GM12892 (cell line): ENCODE results near the gene APOC4.
"Not testable (repeated sequence)": the region's sequence is repeated elsewhere in the genome, so short reads cannot be mapped to it uniquely, and the experiment has no call there.

Source experiments
- DNase-seq: peaks from one replicate; pipeline ENCODE4 v3.0.0; 2011; ENCODE audit not compliant: insufficient read length
- FAIRE-seq: peaks from 2 replicates; lab custom pipeline; 2011; peaks lifted over from hg19 to GRCh38; lab: Jason Lieb, UNC
- POLR2A ChIP-seq: IDR thresholded peaks from 2 replicates; pipeline ENCODE4 v1.6.1; 2011; ENCODE audit warnings: low read depth, low read length, control low read depth
- POLR2AphosphoS5 ChIP-seq: IDR thresholded peaks from 2 replicates; pipeline ENCODE4 v1.6.1; 2011; ENCODE audit warnings: low read depth, low read length, control low read depth
- TAF1 ChIP-seq: IDR thresholded peaks from 2 replicates; pipeline ENCODE4 v1.6.1; 2011; ENCODE audit warnings: low read depth, mild to moderate bottlenecking, control low read depth, low read length, borderline replicate concordance

APOC4 gene

DNA sequence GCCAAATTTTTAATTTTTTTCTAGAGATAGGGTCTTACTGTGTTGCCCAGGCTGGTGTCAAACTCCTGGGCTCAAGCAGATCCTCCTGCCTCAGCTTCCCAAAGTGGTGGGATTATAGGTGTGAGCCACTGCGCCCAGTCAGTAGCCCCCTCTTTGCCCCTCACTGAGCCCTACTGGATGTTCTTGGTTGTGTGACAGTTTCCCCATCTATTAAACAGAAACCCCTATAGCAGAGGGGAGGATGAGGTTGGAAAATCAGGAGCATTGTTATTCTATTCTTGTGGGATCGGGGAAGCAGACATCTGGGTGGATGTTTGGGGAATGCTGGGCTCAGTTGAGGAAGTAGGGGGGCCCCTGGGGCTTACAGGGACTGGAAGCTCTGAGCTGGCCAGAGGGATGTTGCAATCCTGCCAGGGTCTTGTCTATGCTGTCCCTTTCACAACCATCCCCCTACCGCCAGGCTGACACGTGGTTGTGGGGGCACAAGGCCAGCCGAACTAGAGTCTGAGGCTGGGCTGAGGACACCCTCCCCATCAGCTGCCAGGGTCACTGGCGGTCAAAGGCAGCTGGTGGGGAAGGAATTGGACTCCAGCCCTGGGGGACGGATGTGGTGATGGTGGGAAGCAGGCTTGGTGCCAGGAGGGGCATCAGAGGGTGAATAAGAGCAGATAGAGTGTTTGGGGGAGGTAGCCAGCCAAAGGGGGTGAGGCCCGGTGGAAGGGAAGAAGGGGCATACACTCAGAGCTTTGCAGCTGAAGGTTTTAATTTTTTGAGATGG is 16.7 kb upstream of the APOC4 start:
- no peak for DNase-seq
- FAIRE-seq: no peak
- TF ChIP-seq POLR2AphosphoS5 (no peak), POLR2A (no peak), TAF1 (no peak)

DNA sequence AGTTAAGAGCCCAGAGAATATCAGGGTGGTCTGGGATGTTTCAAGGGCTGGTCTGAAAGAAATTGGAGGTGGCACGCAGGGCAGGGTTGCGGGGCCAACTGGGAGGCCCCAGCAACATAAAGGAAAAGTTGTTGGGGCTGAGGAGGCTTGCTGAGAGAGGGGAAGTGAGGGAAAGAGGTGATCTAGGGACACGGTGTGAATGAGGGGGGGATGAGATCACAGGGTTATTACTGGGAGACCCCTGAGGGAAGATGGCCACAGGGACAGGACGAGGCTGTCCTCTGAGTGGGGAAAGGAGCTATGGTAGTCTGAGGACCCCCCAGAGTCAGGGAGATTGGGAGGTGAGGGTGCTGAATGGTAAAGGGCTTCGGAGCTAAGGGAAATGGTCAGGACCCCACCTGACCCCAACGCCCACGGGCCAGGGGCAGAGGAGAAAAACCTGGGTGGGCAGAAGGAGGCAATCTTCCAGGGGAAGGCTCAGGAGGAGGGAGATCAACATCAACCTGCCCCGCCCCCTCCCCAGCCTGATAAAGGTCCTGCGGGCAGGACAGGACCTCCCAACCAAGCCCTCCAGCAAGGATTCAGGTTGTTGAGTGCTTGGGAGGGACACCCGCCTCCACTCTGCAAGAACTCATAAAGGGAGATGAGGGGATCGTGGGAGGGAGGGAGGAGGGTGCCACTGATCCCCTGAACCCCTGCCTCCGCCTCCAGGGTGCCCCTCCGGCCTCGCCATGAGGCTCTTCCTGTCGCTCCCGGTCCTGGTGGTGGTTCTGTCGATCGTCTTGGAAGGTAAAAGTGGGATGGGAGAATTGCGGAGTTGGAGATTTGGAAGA is 15.6 kb upstream of the APOC4 start:
- DNase-seq, FAIRE-seq: not testable (repeated sequence)

DNA sequence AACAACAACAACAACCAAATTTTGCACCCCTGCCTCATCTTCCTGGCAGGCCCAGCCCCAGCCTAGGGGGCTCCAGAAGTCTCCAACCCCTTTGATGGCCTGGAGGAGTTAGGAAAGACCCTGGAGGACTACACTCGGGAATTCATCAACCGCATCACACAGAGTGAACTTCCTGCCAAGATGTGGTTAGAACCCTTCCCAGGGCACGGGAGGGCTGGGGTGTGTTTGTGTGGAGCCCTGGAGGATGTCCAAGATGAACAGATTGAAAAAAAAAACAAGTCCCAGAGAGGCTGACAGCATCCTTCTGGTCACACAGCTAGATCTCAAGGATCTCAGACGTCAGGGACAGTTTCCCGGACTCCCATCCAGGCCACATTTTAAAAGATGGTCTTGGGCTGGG is 14.3 kb upstream of the APOC4 start:
- FAIRE-seq (no peak), DNase-seq (no peak)
- TF ChIP-seq TAF1 (no peak), POLR2A (no peak), POLR2AphosphoS5 (no peak)

DNA sequence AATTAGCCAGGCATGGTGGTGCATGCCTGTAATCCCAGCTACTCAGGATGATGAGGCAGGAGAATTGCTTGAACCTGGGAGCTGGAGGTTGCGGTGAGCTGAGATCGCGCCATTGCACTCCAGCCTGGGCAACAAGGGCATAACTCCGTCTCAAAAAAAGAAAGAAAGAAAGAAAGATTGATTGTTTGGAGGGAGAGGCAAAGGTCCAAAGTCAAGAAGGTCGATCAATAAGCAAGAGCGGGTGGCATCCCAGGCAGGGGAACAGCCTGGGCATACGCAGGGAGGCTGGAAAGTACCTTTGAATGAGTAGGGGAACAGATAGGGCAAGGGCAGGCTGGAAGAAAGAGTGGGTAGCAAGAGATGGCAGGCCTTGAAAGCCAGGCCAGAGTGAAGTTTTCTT is 11.9 kb upstream of the APOC4 start:
- no peak for FAIRE-seq
- no peak for DNase-seq
- TF ChIP-seq POLR2A (no peak), TAF1 (no peak), POLR2AphosphoS5 (no peak)

DNA sequence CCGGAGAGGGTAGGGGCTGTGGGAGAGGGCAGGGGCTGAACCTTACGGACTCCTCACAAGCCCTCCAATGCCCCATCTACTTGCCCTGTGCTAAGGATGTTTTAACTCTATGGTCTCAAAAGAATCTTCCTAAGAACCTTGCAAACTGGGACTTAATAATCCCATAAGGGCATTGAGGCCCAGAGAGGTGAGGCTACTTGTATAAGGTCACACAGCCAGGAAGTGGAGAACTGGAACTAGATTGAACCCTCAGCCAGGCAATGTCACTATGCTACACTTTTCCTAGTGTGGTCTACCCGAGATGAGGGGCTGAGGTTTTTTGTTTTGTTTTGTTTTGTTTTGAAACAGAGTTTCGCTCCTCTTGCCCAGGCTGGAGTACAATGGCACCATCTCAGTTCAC is 10.5 kb upstream of the APOC4 start:
- DNase-seq (no peak), FAIRE-seq (no peak)
- TF ChIP-seq POLR2A (no peak), TAF1 (no peak), POLR2AphosphoS5 (no peak)

DNA sequence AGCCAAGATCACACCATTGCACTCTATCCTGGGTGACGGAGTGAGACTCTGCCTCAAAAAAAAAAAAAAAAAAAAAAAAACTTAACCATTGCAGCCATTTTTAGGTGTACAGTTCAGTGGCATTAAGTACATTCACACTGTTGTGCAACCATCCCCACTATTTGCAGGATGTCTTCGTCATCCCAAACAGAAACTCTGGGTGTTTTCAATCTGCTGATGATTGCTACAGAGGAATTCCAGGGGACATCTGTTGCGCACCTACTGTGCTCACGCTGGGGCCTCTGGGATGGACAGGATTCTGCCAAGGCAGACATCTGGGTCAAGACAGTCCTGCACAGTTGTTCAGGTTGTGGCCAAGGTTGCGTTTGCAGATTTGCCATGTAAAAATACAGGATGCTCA is 2.4 kb upstream of the APOC4 start:
- FAIRE-seq: no peak
- TF ChIP-seq POLR2A (no peak), POLR2AphosphoS5 (no peak), TAF1 (no peak)
- DNase-seq: no peak

DNA sequence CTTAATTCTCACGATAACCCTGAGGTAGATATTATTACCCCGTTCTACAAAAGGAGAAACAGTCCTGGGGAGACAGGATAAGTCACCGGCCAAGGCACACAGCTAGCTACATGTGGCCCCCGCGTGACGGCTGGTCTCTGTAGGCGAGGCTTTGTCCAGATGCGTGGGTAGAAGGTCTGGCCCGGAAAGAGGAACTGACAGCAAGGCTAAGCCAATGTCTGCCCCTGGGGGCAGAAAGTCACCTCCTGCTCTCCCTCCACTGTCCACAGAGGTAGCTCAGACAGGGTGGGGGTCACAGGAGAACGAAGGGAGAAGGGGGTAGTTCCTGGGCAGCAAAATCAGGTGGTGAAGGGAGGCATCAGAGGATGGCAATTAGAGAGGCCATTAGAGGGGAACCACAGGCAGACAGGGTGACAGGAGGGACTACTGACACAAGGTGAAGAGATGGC is 1.8 kb downstream of the APOC4 start:
- peak; percentile 52; the same call in 1 of the 2 replicates for TF ChIP-seq POLR2A
- 0 out of 2 replicates have a peak, but pooled peaks have one; percentile 29 for TF ChIP-seq POLR2AphosphoS5
- no peak for TF ChIP-seq TAF1
- peak; percentile 82 for DNase-seq
- FAIRE-seq: peak; percentile 24

DNA sequence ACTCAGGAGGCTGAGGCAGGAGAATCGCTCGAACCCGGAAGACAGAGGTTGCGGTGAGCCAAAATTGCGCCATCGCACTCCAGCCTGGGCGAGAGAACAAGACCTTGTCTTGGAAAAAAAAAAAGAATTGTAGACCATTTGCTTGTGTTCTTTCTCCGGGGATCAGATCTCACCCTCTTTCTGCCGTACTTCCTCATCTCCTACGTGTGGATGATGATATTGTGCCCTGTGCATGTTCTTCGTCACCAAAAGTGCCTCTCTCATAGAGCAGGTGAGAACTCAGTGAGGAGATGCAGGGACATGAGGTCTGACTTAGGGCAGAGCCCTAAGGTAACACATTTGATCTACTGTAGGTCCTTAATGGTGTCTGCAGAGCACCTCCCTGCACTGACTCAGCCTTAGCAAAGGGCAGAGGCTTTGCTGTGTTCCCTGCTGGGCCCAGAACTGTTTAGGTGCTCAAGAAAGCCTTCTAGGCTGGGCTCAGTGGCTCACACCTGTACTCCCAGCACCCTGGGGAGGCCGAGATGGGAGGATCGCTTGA is 5.1 kb downstream of the APOC4 start:
- TF ChIP-seq TAF1: no peak
- no peak for TF ChIP-seq POLR2A
- no peak for TF ChIP-seq POLR2AphosphoS5
- FAIRE-seq: no peak
- DNase-seq: no peak

DNA sequence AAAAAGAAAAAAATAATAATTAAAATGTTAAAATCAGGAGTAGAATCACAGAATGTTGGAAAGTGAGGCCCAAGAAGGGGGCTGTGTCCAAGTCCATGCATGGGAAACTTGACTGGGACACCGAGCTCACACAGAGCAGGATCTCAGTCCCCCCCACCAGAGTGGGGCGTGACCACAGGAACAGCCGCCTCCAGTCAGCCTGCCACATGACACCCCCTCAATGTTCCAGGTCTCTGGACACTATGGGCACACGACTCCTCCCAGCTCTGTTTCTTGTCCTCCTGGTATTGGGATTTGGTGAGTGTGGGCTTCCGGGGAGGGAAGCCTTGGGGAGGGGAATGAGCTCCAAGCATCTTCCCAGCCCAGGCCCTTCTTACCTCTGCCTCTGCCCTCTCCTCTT is 6.2 kb downstream of the APOC4 start:
- no peak for FAIRE-seq
- no peak for DNase-seq
- TF ChIP-seq TAF1 (no peak), POLR2AphosphoS5 (no peak), POLR2A (no peak)

DNA sequence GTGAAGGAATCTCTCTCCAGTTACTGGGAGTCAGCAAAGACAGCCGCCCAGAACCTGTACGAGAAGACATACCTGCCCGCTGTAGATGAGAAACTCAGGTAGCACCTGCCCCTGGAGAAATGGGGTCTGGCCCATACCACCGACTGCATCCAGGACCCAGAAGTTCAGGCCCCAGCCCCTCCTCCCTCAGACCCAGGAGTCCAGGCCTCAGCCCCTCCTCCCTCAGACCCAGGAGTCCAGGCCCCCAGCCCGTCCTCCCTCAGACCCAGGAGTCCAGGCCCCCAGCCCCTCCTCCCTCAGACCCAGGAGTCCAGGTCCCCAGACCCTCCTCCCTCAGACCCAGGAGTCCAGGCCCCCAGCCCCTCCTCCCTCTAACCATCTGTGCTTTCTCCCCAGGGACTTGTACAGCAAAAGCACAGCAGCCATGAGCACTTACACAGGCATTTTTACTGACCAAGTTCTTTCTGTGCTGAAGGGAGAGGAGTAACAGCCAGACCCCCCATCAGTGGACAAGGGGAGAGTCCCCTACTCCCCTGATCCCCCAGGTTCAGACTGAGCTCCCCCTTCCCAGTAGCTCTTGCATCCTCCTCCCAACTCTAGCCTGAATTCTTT is 6.8 kb downstream of the APOC4 start:
- FAIRE-seq (no peak), DNase-seq (no peak)
- no peak for TF ChIP-seq POLR2A
- TF ChIP-seq TAF1: no peak
- TF ChIP-seq POLR2AphosphoS5: no peak

DNA sequence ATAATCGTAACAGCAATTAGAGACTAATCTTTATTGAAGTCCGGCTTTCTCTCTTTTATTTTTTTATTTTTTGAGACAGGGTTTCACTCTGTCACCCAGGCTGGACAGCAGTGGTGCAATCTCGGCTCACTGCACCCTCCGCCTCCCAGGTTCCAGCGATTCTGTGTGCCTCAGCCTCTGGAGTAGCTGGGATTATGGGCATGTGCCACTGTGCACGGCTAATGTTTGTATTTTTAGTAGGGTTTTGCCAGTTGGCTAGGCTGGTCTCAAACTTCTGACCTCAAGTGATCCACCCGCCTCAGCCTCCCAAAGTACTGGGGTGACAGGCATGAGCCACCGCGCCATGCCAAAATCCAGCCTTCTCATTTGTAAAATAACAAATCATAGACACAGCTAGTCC is 7.5 kb downstream of the APOC4 start:
- TF ChIP-seq POLR2A (no peak), TAF1 (no peak), POLR2AphosphoS5 (no peak)
- DNase-seq (no peak), FAIRE-seq (no peak)
